ENCODE data around the gene HNF1A. TPM values are rescaled to one million over a fixed set of nuclear protein-coding genes. Genes with fewer than 3 reads are reported as not detected.
A peak's percentile ranks its signal among the peaks of the same experiment; 100 is the strongest.

The HNF1A gene
- total RNA-seq, 1 donor from 2014 or later, result not detected

DNA sequence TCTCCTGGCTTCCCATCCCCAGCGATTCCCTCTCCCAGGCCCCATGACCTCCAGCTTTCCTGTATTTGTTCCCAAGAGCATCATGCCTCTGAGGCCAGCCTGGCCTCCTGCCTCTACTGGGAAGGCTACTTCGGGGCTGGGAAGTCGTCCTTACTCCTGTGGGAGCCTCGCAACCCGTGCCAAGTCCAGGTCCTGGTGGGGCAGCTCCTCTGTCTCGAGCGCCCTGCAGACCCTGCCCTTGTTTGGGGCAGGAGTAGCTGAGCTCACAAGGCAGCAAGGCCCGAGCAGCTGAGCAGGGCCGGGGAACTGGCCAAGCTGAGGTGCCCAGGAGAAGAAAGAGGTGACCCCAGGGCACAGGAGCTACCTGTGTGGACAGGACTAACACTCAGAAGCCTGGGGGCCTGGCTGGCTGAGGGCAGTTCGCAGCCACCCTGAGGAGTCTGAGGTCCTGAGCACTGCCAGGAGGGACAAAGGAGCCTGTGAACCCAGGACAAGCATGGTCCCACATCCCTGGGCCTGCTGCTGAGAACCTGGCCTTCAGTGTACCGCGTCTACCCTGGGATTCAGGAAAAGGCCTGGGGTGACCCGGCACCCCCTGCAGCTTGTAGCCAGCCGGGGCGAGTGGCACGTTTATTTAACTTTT lies 23.6 kb downstream of the HNF1A start:
- Histone ChIP-seq H3K27ac (no peak overlapping the region), H3K9me3 (no peaks in the 10 kb centered on the region), H3K27me3 (no peaks in the 10 kb centered on the region), H3K4me3 (no peak overlapping the region), H3K36me3 (peaks cover 37 to 41% of the 10 kb centered on the region in 2 donors), H3K4me1 (peaks cover 0 to 2% of the 10 kb centered on the region in 2 donors)
- TF ChIP-seq, protein P1, sequence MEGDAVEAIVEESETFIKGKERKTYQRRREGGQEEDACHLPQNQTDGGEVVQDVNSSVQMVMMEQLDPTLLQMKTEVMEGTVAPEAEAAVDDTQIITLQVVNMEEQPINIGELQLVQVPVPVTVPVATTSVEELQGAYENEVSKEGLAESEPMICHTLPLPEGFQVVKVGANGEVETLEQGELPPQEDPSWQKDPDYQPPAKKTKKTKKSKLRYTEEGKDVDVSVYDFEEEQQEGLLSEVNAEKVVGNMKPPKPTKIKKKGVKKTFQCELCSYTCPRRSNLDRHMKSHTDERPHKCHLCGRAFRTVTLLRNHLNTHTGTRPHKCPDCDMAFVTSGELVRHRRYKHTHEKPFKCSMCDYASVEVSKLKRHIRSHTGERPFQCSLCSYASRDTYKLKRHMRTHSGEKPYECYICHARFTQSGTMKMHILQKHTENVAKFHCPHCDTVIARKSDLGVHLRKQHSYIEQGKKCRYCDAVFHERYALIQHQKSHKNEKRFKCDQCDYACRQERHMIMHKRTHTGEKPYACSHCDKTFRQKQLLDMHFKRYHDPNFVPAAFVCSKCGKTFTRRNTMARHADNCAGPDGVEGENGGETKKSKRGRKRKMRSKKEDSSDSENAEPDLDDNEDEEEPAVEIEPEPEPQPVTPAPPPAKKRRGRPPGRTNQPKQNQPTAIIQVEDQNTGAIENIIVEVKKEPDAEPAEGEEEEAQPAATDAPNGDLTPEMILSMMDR (IDR thresholded peaks at IDR 0.05), result no peak
- DNase-seq (ENCODE audit: low spot score in 2 of 2), result no peak
- intact Hi-C loops (cut with DNase I), result no loop called here

DNA sequence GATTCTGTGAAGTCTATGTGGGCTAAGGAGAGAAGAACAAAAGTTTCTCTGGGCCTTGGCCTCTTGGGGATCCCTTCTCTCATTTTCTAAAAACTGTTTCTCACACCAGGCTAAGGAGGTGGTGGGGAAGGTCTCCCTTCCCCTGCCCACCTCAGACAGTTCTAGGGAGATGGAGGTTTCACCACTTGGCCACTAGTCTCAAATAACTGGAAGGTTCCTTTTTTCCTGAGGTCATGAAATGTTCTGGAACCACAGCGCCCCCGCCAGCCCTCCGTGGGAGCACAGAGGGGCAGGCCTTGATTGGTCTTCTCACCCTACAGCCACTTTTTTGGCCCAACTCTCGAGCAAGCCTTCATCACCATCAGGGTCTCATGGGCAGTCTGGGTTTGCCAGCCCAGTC lies 25.3 kb downstream of the HNF1A start:
- Histone ChIP-seq H3K4me1 (peaks cover 0 to 2% of the 10 kb centered on the region in 2 donors), H3K9me3 (no peaks in the 10 kb centered on the region), H3K27me3 (no peaks in the 10 kb centered on the region), H3K27ac (no peak overlapping the region), H3K36me3 (peaks cover 37 to 55% of the 10 kb centered on the region in 2 donors), H3K4me3 (no peak overlapping the region)
- TF ChIP-seq, protein P1 (IDR thresholded peaks at IDR 0.05), result no peak
- intact Hi-C loops (cut with DNase I), result no loop called here
- no peak for DNase-seq (ENCODE audit: low spot score in 2 of 2)

DNA sequence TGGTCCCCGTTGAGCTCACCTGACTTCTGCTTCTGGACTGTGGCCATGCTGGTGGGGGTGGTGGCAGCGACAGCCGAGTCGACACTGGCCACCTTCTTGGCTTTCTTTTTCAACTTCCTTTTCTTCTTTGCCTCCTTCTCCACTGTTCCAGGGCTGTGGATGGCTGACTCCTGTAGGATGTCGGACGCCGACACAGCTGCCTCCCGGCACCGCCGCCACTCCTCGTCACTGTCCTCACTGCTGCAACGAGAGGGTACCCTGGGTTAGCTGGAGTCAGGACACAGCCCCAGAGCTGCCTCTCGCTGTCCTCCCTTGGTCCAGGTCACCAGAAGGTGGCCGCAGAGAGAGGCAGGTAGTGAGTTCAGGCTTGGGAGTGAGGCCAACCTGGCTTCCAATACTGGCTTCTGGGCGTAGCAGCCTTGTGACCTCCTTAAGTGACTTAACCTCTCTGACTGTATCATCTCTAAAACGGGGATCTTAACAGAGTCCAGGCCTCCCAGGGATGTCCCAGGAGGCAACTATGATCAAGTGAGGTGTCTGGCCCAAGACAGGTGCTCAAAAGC lies 26.0 kb downstream of the HNF1A start:
- Histone ChIP-seq H3K27ac (no peak overlapping the region), H3K36me3 (peaks cover 41 to 62% of the 10 kb centered on the region in 2 donors), H3K9me3 (no peaks in the 10 kb centered on the region), H3K4me1 (peaks cover 0 to 2% of the 10 kb centered on the region in 2 donors), H3K4me3 (no peak overlapping the region), H3K27me3 (no peaks in the 10 kb centered on the region)
- TF ChIP-seq, protein P1 (IDR thresholded peaks at IDR 0.05), result no peak
- no peak for DNase-seq (ENCODE audit: low spot score in 2 of 2)
- intact Hi-C loops (cut with DNase I), result no loop called here

DNA sequence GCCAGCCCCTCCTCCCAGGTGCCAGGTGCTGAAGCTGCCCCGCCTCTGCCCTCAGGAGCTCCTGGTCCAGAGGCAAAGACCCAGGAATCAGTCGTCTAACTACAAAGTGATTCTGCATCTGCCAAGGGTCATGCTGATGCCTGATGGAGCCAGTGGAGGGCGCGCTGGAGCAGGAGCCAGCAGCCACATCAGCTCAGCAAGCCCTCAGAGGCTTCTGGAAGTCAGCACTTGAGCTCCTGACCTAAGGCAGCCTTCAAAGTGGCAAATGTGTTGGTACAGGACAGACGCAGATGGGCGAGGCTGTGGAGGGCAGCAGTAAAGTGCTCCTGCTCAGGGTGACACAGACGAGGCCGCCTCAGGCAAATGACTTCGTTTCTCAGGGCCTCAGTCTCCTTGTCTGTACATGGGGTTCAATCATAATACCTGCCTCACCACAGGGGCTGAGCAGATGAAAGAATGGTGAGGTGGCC lies 27.0 kb downstream of the HNF1A start:
- Histone ChIP-seq H3K4me3 (no peak overlapping the region), H3K27me3 (no peaks in the 10 kb centered on the region), H3K27ac (no peak overlapping the region), H3K4me1 (no peaks in the 10 kb centered on the region), H3K9me3 (no peaks in the 10 kb centered on the region), H3K36me3 (peaks cover 51 to 73% of the 10 kb centered on the region in 2 donors)
- no peak for DNase-seq (ENCODE audit: low spot score in 2 of 2)
- intact Hi-C loops (cut with DNase I), result no loop called here
- TF ChIP-seq, protein P1 (IDR thresholded peaks at IDR 0.05), result peak in 2 of 3 experiments; percentile 25 to 38

DNA sequence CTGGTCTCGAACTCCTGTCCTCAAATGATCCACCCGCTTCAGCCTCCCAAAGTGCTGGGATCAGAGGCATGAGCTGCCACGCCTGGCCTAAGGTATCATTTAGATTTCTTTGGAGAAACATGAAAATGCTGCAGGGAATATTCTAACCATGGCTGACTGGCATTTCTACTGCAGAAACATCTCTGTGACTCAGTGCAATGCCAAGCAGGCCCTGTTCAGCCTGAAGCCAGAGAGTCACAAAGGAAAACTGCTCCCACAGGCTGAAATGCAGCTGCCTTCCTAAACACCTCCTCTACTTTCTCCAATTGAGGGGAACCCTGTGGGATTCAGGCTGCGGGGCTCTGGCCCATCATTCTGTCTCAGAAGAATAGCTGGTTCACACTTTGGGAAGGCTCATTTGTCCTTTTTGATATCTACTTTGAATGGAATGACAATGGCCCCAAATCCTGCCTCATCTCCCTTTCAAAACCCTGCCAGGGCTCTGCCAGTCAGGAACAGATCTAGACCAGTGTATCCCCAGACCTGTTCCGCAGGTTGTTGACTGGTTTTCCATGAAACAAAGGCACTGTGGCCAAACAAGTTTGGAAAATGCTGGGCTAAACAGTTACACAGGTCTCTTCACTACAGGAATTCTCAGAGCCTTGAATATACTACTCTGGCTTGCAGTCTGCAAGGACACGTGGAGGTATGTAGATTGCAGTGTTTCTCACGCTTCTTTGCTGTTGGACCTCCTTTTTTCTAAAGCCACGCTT lies 30.2 kb downstream of the HNF1A start:
- H3K36me3 ChIP-seq, result peaks cover 38 to 75% of the 10 kb centered on the region in 2 donors
- no peaks in the 10 kb centered on the region for H3K9me3 ChIP-seq
- DNase-seq (ENCODE audit: low spot score in 2 of 2), result no peak
- H3K4me3 ChIP-seq, result no peak overlapping the region
- no peak overlapping the region for H3K27ac ChIP-seq
- no peaks in the 10 kb centered on the region for H3K4me1 ChIP-seq
- no peaks in the 10 kb centered on the region for H3K27me3 ChIP-seq
- TF ChIP-seq, protein P1 (IDR thresholded peaks at IDR 0.05), result no peak
- intact Hi-C loops (cut with DNase I), result no loop called here
